GM19395 (cell line): Measurements from ENCODE around the gene CCL8.
"Not testable (repeated sequence)": the region's sequence is repeated elsewhere in the genome, so short reads cannot be mapped to it uniquely, and the experiment has no call there.

Source experiments
- ATAC-seq: cut with Tn5 transposase; IDR thresholded peaks from one replicate; pipeline ENCODE4 v1.9.1; 2021; ENCODE audit warnings: mild to moderate bottlenecking, moderate library complexity; ENCODE audit not compliant: unreplicated experiment

The CCL8 gene

GRCh38 chr17:34313164-34313563 lies 6.1 kb upstream of the CCL8 start:
- ATAC-seq = no peak

GRCh38 chr17:34314279-34314678 lies 5.0 kb upstream of the CCL8 start:
- no peak for ATAC-seq

DNA sequence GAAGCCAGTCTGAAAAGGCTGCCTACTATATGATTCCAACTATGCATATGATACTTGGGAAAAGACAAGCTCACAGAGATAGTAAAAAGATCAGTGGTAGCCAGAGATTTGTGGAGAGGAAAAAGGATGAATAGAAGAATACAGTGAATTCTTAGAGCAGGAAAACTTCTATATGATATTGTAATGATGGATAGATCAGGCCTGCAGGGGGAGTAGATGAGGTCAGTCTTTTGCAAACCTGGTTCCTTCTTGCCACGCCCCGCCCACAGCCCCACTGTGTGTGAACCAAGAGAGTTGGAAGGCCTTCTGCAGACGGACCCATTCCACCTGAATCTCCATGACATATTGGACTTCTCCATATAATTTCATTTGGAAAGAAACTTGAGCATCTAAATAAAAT lies 761 bp upstream of the CCL8 start:
- ATAC-seq = no peak

- no peak for ATAC-seq
Measured at GRCh38 chr17:34321964-34322363, 2.7 kb downstream of the CCL8 start.

DNA sequence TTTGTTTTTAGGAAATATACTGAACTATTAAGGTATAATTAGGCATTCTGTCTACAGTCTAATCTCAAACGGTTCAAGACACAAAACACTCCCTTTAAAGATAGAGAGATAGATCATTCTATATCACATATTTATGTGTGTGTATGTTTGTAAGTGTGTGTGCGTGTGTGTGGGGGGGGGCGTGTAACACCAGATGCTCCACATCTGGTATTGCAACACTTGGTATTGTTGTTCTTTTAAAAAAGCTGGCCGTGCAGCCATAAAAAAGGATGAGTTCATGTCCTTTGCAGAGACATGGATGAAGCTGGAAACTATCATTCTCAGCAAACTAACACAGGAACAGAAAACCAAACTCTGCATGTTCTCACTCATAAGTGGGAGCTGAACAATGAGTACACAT lies 8.3 kb downstream of the CCL8 start:
- ATAC-seq = not testable (repeated sequence)

DNA sequence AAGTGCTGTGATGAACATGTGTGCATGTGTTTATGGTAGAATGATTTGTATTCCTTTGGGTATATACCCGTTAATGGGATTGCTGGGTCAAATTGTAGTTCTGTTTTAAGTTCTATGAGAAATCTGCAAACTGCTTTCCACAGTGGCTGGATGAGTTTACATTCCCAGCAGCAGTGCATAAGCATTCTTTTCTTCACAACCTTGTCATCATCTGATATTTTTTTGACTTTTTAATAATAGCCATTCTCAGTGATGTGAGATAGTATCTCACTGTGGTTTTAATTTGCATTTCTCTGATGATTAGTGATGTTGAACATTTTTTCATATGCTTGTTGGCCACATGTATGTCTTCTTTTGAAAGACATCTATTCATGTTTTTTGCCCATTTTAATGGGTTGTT lies 18.5 kb downstream of the CCL8 start:
- no peak for ATAC-seq

DNA sequence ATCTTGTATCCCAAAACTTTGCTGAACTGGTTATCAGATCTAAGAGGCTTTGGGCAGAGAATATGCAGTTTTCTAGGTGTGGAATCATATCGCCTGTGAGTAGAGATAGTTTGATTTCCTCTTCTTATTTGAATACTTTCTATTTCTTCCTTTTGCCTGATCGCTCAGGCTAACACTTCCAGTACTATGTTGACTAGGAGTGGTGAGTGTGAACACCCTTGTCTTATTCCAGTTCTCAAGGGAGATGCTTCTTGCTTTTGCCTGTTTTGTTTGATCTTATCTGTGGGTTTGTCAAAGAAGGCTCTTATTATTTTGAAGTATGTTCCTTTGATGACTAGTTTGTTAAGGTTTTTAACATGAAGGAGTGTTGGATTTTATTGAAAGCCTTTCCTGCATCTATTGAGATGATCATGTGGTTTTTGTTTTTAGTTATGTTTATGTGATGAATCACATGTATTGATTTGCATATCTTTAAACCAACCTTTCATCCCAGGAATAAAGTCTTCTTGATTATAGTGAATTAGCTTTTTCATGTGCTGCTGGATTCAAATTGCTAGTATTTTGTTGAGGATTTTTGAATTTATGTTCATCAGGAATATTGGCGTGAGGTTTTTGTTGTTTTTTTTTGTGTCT lies 20.0 kb downstream of the CCL8 start:
- no peak for ATAC-seq

- ATAC-seq = no peak
Measured at GRCh38 chr17:34341916-34342315, 22.7 kb downstream of the CCL8 start.

- ATAC-seq = no peak
Measured at GRCh38 chr17:34347063-34347462, 27.8 kb downstream of the CCL8 start.

GRCh38 chr17:34349751-34350150 lies 30.5 kb downstream of the CCL8 start:
- ATAC-seq = no peak

- no peak for ATAC-seq
Measured at GRCh38 chr17:34351096-34351495, 31.9 kb downstream of the CCL8 start.

GRCh38 chr17:34352191-34352590 lies 33.0 kb downstream of the CCL8 start:
- no peak for ATAC-seq

DNA sequence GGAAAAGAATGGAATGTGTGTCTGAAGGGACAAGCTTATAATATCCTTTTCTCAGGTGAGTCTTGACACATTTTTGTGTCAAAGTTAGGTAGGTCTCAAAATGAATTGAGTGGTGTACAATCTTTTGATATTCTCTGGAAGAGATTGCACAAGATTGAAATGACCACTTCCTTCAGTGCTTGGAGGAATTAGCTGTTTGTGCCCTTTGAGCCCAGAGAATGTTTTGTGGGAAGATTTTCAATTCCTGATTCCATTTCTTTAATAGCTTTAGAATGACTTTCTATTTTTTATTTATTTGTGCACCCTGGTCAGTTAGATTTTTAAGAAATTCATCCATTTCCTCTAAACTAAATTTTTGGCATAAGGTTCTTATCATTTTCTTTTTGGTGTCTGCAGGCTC lies 35.4 kb downstream of the CCL8 start:
- no peak for ATAC-seq

DNA sequence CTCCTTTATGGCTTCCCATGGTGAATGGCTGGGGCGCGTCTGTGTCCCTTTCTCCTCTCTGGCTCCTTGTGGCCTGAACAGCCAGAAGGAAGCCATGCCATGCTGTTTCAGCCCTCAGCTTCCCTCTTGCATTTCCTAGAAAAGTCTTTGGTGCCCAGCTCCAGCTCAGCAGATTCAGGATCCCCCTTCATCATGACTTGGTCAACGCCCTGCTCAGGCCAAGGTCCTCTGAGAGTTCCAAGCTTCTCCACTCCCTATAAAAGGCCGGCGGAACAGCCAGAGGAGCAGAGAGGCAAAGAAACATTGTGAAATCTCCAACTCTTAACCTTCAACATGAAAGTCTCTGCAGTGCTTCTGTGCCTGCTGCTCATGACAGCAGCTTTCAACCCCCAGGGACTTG lies 37.0 kb downstream of the CCL8 start, which contains the start of gene CCL13:
Gene CCL13, plus strand, starts transcription at position 287 of the 400 bp plus-strand sequence. Its CDS starts 47 bp downstream, at position 334.
- no peak for ATAC-seq

DNA sequence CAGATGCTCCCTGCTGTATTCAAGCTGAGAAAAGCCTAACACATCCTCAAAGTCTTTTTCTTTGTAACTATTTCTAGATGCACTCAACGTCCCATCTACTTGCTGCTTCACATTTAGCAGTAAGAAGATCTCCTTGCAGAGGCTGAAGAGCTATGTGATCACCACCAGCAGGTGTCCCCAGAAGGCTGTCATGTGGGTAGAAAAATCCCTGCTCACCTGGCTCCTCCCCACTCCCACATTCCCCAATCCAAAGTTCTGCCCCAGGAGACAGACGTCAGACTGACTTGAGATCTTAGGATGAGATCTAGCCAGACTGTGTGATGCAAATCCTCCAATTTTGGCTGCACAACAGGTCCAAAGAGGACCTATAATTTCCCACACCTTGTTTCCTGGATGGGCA lies 38.2 kb downstream of the CCL8 start:
- no peak for ATAC-seq

- ATAC-seq = no peak
Measured at GRCh38 chr17:34358631-34359030, 39.4 kb downstream of the CCL8 start.

- no peak for ATAC-seq
Measured at GRCh38 chr17:34360601-34361270, 41.5 kb downstream of the CCL8 start.

DNA sequence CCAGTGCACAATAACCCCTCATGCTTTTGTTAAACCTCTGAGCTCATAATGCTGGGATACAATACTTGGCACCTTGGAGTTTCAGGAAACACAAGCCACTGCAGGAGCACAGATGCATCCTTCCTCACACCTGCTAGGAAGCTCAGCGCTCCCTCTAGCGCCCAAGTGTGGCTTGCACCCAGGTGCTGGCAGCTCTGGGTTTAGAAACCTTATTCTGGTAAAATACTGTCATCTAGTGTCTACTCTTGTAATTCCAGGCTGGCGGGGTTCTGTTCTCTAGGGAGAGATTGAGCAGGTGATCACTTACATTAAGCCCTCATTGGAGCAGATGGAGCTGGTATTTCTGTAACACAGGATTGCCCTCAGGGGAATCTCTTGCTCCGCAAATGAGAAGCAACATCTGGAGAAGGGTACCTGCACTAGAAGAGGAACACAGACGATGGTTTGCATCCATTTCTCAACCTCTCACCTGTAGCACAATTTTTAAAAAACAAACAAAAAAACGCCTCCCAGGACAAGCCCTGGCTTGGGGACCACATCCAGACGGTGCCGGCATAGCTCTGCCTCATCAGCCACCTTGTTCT lies 42.3 kb downstream of the CCL8 start:
- ATAC-seq = peak; percentile 84

DNA sequence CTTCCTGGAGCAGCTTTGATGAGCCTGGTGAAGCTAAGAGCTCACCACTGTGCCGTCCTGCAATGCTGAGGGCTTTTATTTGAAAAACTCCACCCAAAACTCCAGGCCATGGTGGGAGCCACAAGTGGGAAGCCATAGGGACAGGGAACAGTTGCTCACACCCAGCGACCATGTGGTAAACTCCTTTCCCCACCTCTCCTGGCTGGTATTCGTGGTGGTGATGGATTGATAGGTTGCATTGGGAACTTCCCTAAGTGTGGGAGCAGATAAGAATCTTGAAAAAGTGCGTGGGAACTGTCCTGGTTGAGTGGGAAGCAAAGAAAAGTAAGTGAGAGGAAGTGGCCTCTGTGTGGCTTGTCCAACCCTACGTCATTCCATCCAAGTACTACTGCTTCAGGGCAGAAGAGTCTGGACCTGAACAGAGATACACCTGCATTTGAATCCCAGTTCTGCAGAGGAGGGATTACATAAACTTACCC lies 44.0 kb downstream of the CCL8 start, which contains the start of gene CCL1:
Gene CCL1, minus strand, starts transcription at position 51 of the 479 bp plus-strand sequence. CDS start 72 bp downstream, outside the sequence.
- ATAC-seq = no peak

GRCh38 chr17:34364751-34365150 lies 45.5 kb downstream of the CCL8 start:
- no peak for ATAC-seq

DNA sequence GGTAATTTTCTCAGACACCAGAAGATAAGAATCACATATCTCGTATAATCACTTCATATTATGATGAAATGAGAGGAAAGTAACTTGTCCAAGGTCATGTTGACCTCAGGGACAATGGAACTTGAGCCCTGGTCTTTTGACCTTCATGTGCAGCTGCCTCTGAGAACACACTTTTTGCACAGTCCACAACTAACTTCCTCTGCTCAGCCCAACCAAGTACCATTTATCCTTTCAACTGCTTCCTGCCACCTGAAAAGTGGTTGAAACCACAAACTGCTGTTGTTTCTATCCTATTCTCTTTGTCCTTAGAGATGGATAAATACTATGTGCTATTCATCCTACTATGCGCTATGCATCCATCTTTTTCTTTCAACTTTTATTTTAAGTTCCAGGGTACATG lies 46.1 kb downstream of the CCL8 start:
- ATAC-seq = no peak

DNA sequence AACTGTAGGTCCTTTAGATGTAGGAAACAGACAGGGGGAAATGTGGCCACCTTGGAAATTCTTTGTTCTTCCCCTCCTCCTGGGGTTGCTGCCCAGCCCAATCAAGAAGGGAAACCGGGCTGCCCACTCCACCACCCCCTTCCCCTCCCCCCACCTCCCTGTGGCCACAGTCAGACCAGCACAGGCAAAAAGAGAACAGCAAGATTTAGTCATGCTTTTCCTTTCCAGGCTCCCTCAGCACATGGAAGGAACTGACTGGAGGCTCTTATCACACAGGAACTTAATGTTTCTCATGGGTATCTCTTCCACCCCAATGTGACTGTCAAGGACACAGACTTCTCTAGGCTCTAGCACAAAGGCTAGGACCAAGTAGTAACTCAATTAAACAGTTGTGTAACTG lies 46.8 kb downstream of the CCL8 start:
- no peak for ATAC-seq
